Suprapubic skin (tissue), 4 donors: ENCODE data around the gene ATP11A. TPM values are rescaled to one million over a fixed set of nuclear protein-coding genes. Genes with fewer than 3 reads are reported as not detected.

Experiments
- DNase-seq, 2 donors: peaks; one replicate each; pipeline ENCODE4 v3.0.0-alpha.2; 2019; ENCODE audit warnings: low spot score in 2 of 2
- H3K27ac ChIP-seq: fragments of 200-600 bp; sonication (generic); one replicate; pipeline ENCODE4 v1.5.1; 2019
- H3K27me3 ChIP-seq: fragments of 200-600 bp; sonication (generic); one replicate; pipeline ENCODE4 v1.5.1; 2019
- H3K36me3 ChIP-seq: fragments of 200-600 bp; sonication (generic); one replicate; pipeline ENCODE4 v1.5.1; 2019
- H3K4me1 ChIP-seq: fragments of 200-600 bp; sonication (generic); one replicate; pipeline ENCODE4 v1.5.1; 2019
- H3K4me3 ChIP-seq: fragments of 200-600 bp; sonication (generic); one replicate; pipeline ENCODE4 v1.5.1; 2019; ENCODE audit warnings: mild to moderate bottlenecking
- H3K9me3 ChIP-seq: fragments of 200-600 bp; sonication (generic); one replicate; pipeline ENCODE4 v1.5.1; 2019
- EP300 ChIP-seq: sonication (generic); formaldehyde crosslinking; IDR thresholded peaks from one replicate; pipeline ENCODE4 v1.6.1; 2017; ENCODE audit warnings: antibody characterized with exemption
- POLR2A ChIP-seq, 2 donors: fragments of 450-650 bp; IDR thresholded peaks; one replicate each; pipeline ENCODE4 v1.6.1; 2017; ENCODE audit warnings: antibody characterized with exemption in 2 of 2, mild to moderate bottlenecking in 2 of 2, moderate library complexity in 2 of 2
- POLR2AphosphoS5 ChIP-seq, 3 donors: sonication (generic); formaldehyde crosslinking; IDR thresholded peaks; one replicate each; pipeline ENCODE4 v1.6.1; 2017; ENCODE audit warnings: antibody characterized with exemption in 3 of 3
- WGBS: methylation state at CpG from one replicate; pipeline ENCODE4 v1.1.5; 2018; 5-methylcytosine and 5-hydroxymethylcytosine counted together
- total RNA-seq, 4 donors: library from RNA; depleted of rRNA; stranded (reverse); fragments of >200 nt; gene quantifications; one replicate each; pipeline ENCODE4 v1.1.0, GENCODE V29; 2016
- TF ChIP-seq, protein P1 (sequence below), 2 donors: fragments of 200-600 bp in 1 of 2; fragments of 450-650 bp in 1 of 2; sonication (generic) in 1 of 2; IDR thresholded peaks; one replicate each; pipeline ENCODE4 v1.5.1; 2016 to 2019; ENCODE audit warnings: antibody characterized with exemption in 2 of 2, mild to moderate bottlenecking in 1 of 2, moderate library complexity in 1 of 2

ATP11A gene
- total RNA-seq, 4 donors from 2014 or later, result 22.8 to 51.0 (median 39.8) TPM

DNA sequence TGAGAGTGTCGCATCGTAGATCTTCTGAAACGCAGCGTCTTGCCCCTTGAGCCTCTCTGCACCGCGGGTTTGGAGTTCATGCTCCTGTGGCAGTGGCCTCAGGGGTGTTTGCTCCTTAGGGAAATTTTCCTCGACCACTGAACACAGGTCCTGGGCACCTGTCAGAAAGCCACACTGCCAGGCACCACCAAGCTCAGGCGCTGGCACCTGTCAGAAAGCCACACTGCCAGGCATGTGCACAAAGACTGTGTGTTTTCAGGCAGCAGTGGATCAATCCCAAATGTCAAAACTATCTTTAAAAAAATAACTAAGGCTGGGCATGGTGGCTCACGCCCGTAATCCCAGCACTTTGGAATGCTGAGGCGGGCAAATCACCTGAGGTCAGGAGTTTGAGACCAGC is 87.1 kb downstream of the ATP11A start:
- no peaks in the 10 kb centered on the region for H3K27me3 ChIP-seq
- H3K4me1 ChIP-seq, result peaks cover 5% of the 10 kb centered on the region
- no peak overlapping the region for H3K27ac ChIP-seq
- peak; percentile 31 to 40 for DNase-seq
- H3K9me3 ChIP-seq, result no peaks in the 10 kb centered on the region
- WGBS, result 98% methylated on average over 7 of the region's 11 CpGs
- no peak overlapping the region for H3K4me3 ChIP-seq
- TF ChIP-seq, protein P1, sequence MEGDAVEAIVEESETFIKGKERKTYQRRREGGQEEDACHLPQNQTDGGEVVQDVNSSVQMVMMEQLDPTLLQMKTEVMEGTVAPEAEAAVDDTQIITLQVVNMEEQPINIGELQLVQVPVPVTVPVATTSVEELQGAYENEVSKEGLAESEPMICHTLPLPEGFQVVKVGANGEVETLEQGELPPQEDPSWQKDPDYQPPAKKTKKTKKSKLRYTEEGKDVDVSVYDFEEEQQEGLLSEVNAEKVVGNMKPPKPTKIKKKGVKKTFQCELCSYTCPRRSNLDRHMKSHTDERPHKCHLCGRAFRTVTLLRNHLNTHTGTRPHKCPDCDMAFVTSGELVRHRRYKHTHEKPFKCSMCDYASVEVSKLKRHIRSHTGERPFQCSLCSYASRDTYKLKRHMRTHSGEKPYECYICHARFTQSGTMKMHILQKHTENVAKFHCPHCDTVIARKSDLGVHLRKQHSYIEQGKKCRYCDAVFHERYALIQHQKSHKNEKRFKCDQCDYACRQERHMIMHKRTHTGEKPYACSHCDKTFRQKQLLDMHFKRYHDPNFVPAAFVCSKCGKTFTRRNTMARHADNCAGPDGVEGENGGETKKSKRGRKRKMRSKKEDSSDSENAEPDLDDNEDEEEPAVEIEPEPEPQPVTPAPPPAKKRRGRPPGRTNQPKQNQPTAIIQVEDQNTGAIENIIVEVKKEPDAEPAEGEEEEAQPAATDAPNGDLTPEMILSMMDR (IDR thresholded peaks at IDR 0.05), result no peak
- TF ChIP-seq POLR2AphosphoS5 (IDR thresholded peaks at IDR 0.05), result no peak
- TF ChIP-seq EP300, result no peak
- TF ChIP-seq POLR2A (IDR thresholded peaks at IDR 0.05), result no peak
- no peaks in the 10 kb centered on the region for H3K36me3 ChIP-seq

DNA sequence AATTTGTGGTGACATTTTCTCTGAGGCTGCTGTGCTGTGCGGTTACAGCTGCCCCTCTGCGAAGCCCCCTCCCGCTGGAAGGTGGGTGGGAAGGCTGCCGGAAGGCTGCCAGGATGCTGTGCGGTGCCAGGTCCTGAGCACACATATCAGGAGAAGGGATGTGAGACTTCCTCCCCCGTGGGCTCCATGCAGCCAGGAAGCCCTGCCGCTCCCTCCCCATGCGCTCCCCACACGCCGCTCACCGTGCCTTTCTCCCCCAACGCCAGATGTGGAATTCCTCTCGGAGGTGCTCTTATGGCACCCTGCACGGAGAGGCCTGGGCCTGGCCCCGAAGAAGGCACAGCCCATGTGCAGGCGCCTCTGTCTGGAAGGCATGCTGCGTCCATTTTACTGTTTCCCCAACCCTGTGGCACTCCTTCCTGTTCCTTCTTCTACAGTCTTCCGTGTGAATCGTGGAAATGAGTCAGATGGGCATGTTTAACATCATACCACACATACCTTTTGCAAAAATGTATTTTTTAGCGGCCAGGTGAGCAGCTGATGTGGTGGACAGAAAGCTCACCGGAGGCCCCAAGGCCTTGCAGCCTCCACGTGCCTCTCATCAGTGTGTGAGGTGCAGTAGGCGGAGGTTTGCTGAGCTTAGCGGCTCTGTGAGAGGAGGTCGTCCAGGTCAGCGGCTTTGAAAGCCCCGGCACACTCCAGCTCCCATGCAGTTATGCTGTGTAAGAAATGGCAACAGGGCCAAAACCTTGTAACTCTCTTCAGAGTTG is 88.0 kb downstream of the ATP11A start:
- peaks cover 12% of the 10 kb centered on the region for H3K4me1 ChIP-seq
- TF ChIP-seq POLR2A (IDR thresholded peaks at IDR 0.05) (no peak), EP300 (no peak), POLR2AphosphoS5 (IDR thresholded peaks at IDR 0.05) (no peak)
- TF ChIP-seq, protein P1 (IDR thresholded peaks at IDR 0.05), result no peak
- no peaks in the 10 kb centered on the region for H3K9me3 ChIP-seq
- 69% methylated on average over 27 of the region's 27 CpGs for WGBS
- peak; percentile 38 to 72 for DNase-seq
- no peak overlapping the region for H3K27ac ChIP-seq
- no peaks in the 10 kb centered on the region for H3K36me3 ChIP-seq
- H3K27me3 ChIP-seq, result no peaks in the 10 kb centered on the region
- H3K4me3 ChIP-seq, result no peak overlapping the region

DNA sequence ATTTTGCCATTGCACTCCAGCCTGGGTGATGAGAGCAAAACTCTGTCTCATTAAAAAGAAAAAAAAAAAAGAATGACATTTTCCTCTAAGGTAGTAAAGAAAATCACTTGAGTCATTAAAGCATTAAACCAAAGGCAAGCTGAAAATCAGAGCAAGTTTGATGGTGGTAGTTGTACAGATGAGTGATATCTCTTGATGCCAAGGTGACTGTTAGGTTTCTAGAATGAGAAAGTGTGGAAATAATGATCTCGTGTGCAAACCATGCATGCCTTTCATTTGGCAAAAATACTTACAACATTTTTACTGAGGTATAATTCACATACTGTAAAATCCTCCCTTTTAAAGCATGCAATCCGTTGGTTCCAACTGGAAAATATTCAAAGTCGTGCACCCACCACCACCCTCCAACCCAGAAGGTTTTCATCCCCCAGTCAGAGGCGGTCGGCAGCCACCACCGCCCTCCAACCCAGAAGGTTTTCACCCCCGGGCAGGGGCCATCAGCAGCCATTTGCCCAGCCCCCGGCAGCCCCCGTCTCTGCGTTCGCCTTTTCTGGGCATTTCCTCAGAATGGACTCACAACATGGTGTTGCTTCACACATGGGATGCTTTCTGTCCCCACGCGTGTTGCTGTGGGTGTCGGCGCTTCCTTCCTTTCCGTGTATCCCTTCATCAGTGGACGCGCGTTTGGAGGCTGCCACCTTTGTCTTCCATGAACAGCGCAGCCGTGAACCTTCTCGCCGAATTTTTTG is 90.2 kb downstream of the ATP11A start:
- Histone ChIP-seq H3K36me3 (peaks cover 3% of the 10 kb centered on the region), H3K4me3 (no peak overlapping the region), H3K9me3 (no peaks in the 10 kb centered on the region), H3K27me3 (no peaks in the 10 kb centered on the region), H3K4me1 (peaks cover 17% of the 10 kb centered on the region), H3K27ac (no peak overlapping the region)
- TF ChIP-seq POLR2AphosphoS5 (IDR thresholded peaks at IDR 0.05), result no peak
- no peak for TF ChIP-seq EP300
- no peak for TF ChIP-seq POLR2A (IDR thresholded peaks at IDR 0.05)
- TF ChIP-seq, protein P1 (IDR thresholded peaks at IDR 0.05), result no peak
- 82% methylated on average over 23 of the region's 23 CpGs for whole genome bisulfite sequencing
- DNase-seq, result peak in 1 of 2 donors; percentile 62

DNA sequence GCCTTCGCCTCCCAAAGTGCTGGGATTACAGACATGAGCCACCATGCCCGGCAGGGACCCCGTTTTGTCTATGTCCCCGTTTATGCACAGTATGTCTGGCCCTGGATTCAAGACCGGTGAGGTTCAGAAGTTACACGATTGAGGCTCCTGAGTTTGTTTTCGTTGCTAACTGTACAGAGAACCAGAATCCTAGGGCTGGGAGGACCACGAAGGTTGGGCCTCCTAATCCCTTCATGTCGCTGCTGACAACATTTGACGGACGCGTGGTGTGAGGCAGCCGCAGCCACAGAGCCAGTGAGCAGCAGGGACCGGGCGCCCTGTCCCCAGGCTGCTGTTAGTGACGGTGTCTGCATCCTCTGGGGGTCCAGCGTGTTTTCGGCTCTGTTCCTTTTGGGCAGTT is 91.4 kb downstream of the ATP11A start:
- TF ChIP-seq EP300, result no peak
- no peak for TF ChIP-seq POLR2A (IDR thresholded peaks at IDR 0.05)
- TF ChIP-seq, protein P1 (IDR thresholded peaks at IDR 0.05), result no peak
- no peak for TF ChIP-seq POLR2AphosphoS5 (IDR thresholded peaks at IDR 0.05)

DNA sequence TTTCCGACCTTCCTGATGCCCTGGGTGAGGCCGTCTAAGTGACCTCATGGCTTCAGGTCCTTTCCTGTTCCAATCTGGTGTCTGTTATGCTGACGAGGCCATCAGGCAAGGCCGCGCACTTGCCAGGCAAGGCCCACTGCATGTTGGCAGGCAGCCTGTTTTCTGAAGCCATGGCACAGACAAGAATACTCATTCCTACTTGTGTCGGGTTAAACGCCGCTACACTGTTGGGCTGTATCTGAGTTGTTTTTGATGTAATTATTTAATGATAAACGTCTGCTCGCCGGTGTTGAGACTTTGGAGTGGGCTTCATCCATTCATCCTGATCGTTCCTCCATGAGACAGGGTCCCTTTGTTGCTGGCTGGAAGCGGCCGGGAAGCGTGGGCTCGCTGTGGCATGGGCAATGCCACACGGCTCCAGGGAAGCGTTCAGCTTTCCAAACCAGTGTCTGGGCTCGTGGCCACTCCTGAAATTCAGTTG is 92.1 kb downstream of the ATP11A start:
- DNase-seq, result peak in 1 of 2 donors; percentile 62
- Histone ChIP-seq H3K9me3 (no peaks in the 10 kb centered on the region), H3K36me3 (peaks cover 18% of the 10 kb centered on the region), H3K4me1 (peaks cover 17% of the 10 kb centered on the region), H3K4me3 (no peak overlapping the region), H3K27me3 (no peaks in the 10 kb centered on the region), H3K27ac (no peak overlapping the region)
- no peak for TF ChIP-seq POLR2AphosphoS5 (IDR thresholded peaks at IDR 0.05)
- TF ChIP-seq POLR2A (IDR thresholded peaks at IDR 0.05), result no peak
- TF ChIP-seq EP300, result no peak
- TF ChIP-seq, protein P1 (IDR thresholded peaks at IDR 0.05), result no peak
- WGBS, result 59% methylated on average over 19 of the region's 19 CpGs

More for the DNA sequence above, 91.4 kb downstream of the ATP11A start:
- Histone ChIP-seq H3K27me3 (no peaks in the 10 kb centered on the region), H3K9me3 (no peaks in the 10 kb centered on the region), H3K4me1 (peaks cover 17% of the 10 kb centered on the region), H3K36me3 (peaks cover 12% of the 10 kb centered on the region), H3K27ac (no peak overlapping the region), H3K4me3 (no peak overlapping the region)
- WGBS, result 98% methylated on average over 18 of the region's 18 CpGs
- peak in 1 of 2 donors; percentile 49 for DNase-seq
